ENCODE measurements around the gene PLS1. TPM values are rescaled to one million over a fixed set of nuclear protein-coding genes. Genes with fewer than 3 reads are reported as not detected.
"Not testable (repeated sequence)": the region's sequence is repeated elsewhere in the genome, so short reads cannot be mapped to it uniquely, and the experiment has no call there.

PLS1 gene
- total RNA-seq, 1 experiment from 2014 or later = 53.8 TPM

GRCh38 chr3:142566096-142566495 is 30.1 kb upstream of the PLS1 start:
- Histone ChIP-seq H3K4me3 (no peak overlapping the region), H3K27ac (no peak overlapping the region), H3K36me3 (ENCODE audit: low read depth) (peaks cover 36% of the 10 kb centered on the region), H4K20me1 (ENCODE audit: insufficient read depth) (no peaks in the 10 kb centered on the region; the same call in 1 of the 2 replicates), H3K4me2 (no peak overlapping the region), H3K27me3 (ENCODE audit: insufficient read depth, low read depth) (no peaks in the 10 kb centered on the region), H3K9me2 (ENCODE audit: insufficient read depth) (no peaks in the 10 kb centered on the region), H3K9me3 (ENCODE audit: insufficient read depth, low read depth) (no peaks in the 10 kb centered on the region), H3K79me2 (ENCODE audit: low read depth) (peaks cover 10% of the 10 kb centered on the region; the same call in 1 of the 2 replicates), H3K4me1 (replicated peaks; ENCODE audit: insufficient read depth) (no peaks in the 10 kb centered on the region), H2AFZ (no peak overlapping the region), H3F3A (ENCODE audit: insufficient read depth, low read depth) (no peaks in the 10 kb centered on the region)
- ChIA-PET POLR2A (ENCODE audit: unreplicated experiment) (no interaction called here), CTCF (interaction anchor here (0.6 kb wide), 1 partner anchor 140 kb away, joined by 3 read pairs; no protein-coding TSS in a partner anchor)
- TF ChIP-seq EZH2 (IDR thresholded peaks at IDR 0.05; ENCODE audit: low read depth) (no peak), CTCF (conservative IDR thresholded peaks at IDR 0.05) (no peak)
- BruUV-seq (replicated peaks) = no TSS peak
- intact Hi-C loops (cut with micrococcal nuclease; ENCODE audit: unreplicated experiment) = no loop called here
- no peak for DNase-seq

GRCh38 chr3:142568393-142569017 is 27.7 kb upstream of the PLS1 start:
- H3K36me3 ChIP-seq (ENCODE audit: low read depth) = peaks cover 20% of the 10 kb centered on the region
- intact Hi-C loops (cut with micrococcal nuclease; ENCODE audit: unreplicated experiment) = no loop called here
- H4K20me1 ChIP-seq (ENCODE audit: insufficient read depth) = no peaks in the 10 kb centered on the region; the same call in 1 of the 2 replicates
- H3K4me3 ChIP-seq = no peak overlapping the region
- H3K9me3 ChIP-seq (ENCODE audit: insufficient read depth, low read depth) = no peaks in the 10 kb centered on the region
- H3K4me2 ChIP-seq = no peak overlapping the region
- no peaks in the 10 kb centered on the region for H3K27me3 ChIP-seq (ENCODE audit: insufficient read depth, low read depth)
- ChIA-PET CTCF (interaction anchor here (0.6 kb wide), 1 partner anchor 1004 kb away, joined by 3 read pairs; no protein-coding TSS in a partner anchor), POLR2A (ENCODE audit: unreplicated experiment) (no interaction called here)
- H3F3A ChIP-seq (ENCODE audit: insufficient read depth, low read depth) = no peaks in the 10 kb centered on the region
- no TSS peak for BruUV-seq (replicated peaks)
- TF ChIP-seq CTCF (conservative IDR thresholded peaks at IDR 0.05) (no peak), EZH2 (IDR thresholded peaks at IDR 0.05; ENCODE audit: low read depth) (no peak)
- H3K27ac ChIP-seq = no peak overlapping the region
- no peaks in the 10 kb centered on the region for H3K4me1 ChIP-seq (replicated peaks; ENCODE audit: insufficient read depth)
- no peak overlapping the region for H2AFZ ChIP-seq
- no peaks in the 10 kb centered on the region for H3K9me2 ChIP-seq (ENCODE audit: insufficient read depth)
- H3K79me2 ChIP-seq (ENCODE audit: low read depth) = peaks cover 28% of the 10 kb centered on the region
- no peak for DNase-seq

GRCh38 chr3:142569422-142569821 is 26.8 kb upstream of the PLS1 start:
- H3K4me3 ChIP-seq; H3K9me3 ChIP-seq (ENCODE audit: insufficient read depth, low read depth); H3K27ac ChIP-seq; intact Hi-C loops (cut with micrococcal nuclease; ENCODE audit: unreplicated experiment); H3K4me1 ChIP-seq (replicated peaks; ENCODE audit: insufficient read depth); H4K20me1 ChIP-seq (ENCODE audit: insufficient read depth); H3K27me3 ChIP-seq (ENCODE audit: insufficient read depth, low read depth); DNase-seq; H3K4me2 ChIP-seq; CTCF ChIA-PET; BruUV-seq (replicated peaks); H3F3A ChIP-seq (ENCODE audit: insufficient read depth, low read depth); H2AFZ ChIP-seq; H3K9me2 ChIP-seq (ENCODE audit: insufficient read depth); POLR2A ChIA-PET (ENCODE audit: unreplicated experiment): not testable (repeated sequence)
- Histone ChIP-seq H3K79me2 (ENCODE audit: low read depth) (peaks cover 37% of the 10 kb centered on the region), H3K36me3 (ENCODE audit: low read depth) (peaks cover 11% of the 10 kb centered on the region; the same call in 1 of the 2 replicates)

GRCh38 chr3:142574223-142574622 is 22.0 kb upstream of the PLS1 start:
- H4K20me1 ChIP-seq (ENCODE audit: insufficient read depth); DNase-seq; H3K4me2 ChIP-seq; BruUV-seq (replicated peaks); H3K27ac ChIP-seq; H3F3A ChIP-seq (ENCODE audit: insufficient read depth, low read depth); CTCF ChIA-PET; H3K27me3 ChIP-seq (ENCODE audit: insufficient read depth, low read depth); H3K4me3 ChIP-seq; H2AFZ ChIP-seq; H3K9me3 ChIP-seq (ENCODE audit: insufficient read depth, low read depth); H3K9me2 ChIP-seq (ENCODE audit: insufficient read depth): not testable (repeated sequence)
- intact Hi-C loops (cut with micrococcal nuclease; ENCODE audit: unreplicated experiment) = loop anchor here (10.0 kb wide), 1 partner anchor 129 kb away; the partner anchor contains the start of gene XRN1
- POLR2A ChIA-PET (ENCODE audit: unreplicated experiment) = interaction anchor here (0.7 kb wide), 1 partner anchor 9 kb away, joined by 28 read pairs; no protein-coding TSS in a partner anchor
- 0 out of 2 replicates have a peak, but pooled peaks cover 14% of the 10 kb centered on the region for H3K36me3 ChIP-seq (ENCODE audit: low read depth)
- peaks cover 68% of the 10 kb centered on the region for H3K79me2 ChIP-seq (ENCODE audit: low read depth)
- H3K4me1 ChIP-seq (replicated peaks; ENCODE audit: insufficient read depth) = peaks cover 17% of the 10 kb centered on the region

Data from PC-9 (cell line).